ENCODE measurements around the gene ARHGEF10L.

ARHGEF10L gene

GRCh38 chr1:17676387-17677060 lies 137.0 kb downstream of the ARHGEF10L start:
- no peaks in the 10 kb centered on the region for H3K36me3 ChIP-seq (ENCODE audit: control insufficient read depth, insufficient read depth, low read length)
- no peak overlapping the region for H3K4me3 ChIP-seq (ENCODE audit: low read length)
- H3K27me3 ChIP-seq (ENCODE audit: control insufficient read depth, insufficient read depth, low read length), result no peaks in the 10 kb centered on the region
- H3K4me1 ChIP-seq (ENCODE audit: control insufficient read depth, insufficient read depth, low read length), result peaks cover 7% of the 10 kb centered on the region
- no peak overlapping the region for H3K9ac ChIP-seq (ENCODE audit: low read length)
- H3K9me3 ChIP-seq (ENCODE audit: control insufficient read depth, low read length), result no peaks in the 10 kb centered on the region

- Histone ChIP-seq H3K4me3 (ENCODE audit: low read length) (no peak overlapping the region), H3K27me3 (ENCODE audit: control insufficient read depth, insufficient read depth, low read length) (no peaks in the 10 kb centered on the region), H3K9me3 (ENCODE audit: control insufficient read depth, low read length) (no peaks in the 10 kb centered on the region), H3K9ac (ENCODE audit: low read length) (no peak overlapping the region), H3K36me3 (ENCODE audit: control insufficient read depth, insufficient read depth, low read length) (no peaks in the 10 kb centered on the region), H3K4me1 (ENCODE audit: control insufficient read depth, insufficient read depth, low read length) (peaks cover 7% of the 10 kb centered on the region)
These were observed 138.5 kb downstream of the ARHGEF10L start for GRCh38 chr1:17678011-17678410.

- no peaks in the 10 kb centered on the region for H3K9me3 ChIP-seq (ENCODE audit: control insufficient read depth, low read length)
- no peak overlapping the region for H3K4me3 ChIP-seq (ENCODE audit: low read length)
- H3K36me3 ChIP-seq (ENCODE audit: control insufficient read depth, insufficient read depth, low read length), result no peaks in the 10 kb centered on the region
- no peak overlapping the region for H3K9ac ChIP-seq (ENCODE audit: low read length)
- peaks cover 7% of the 10 kb centered on the region for H3K4me1 ChIP-seq (ENCODE audit: control insufficient read depth, insufficient read depth, low read length)
- no peaks in the 10 kb centered on the region for H3K27me3 ChIP-seq (ENCODE audit: control insufficient read depth, insufficient read depth, low read length)
These were observed 140.4 kb downstream of the ARHGEF10L start for GRCh38 chr1:17679856-17680255.

GRCh38 chr1:17680308-17680707 lies 140.8 kb downstream of the ARHGEF10L start:
- Histone ChIP-seq H3K27me3 (ENCODE audit: control insufficient read depth, insufficient read depth, low read length) (no peaks in the 10 kb centered on the region), H3K4me1 (ENCODE audit: control insufficient read depth, insufficient read depth, low read length) (peaks cover 7% of the 10 kb centered on the region), H3K9me3 (ENCODE audit: control insufficient read depth, low read length) (no peaks in the 10 kb centered on the region), H3K9ac (ENCODE audit: low read length) (no peak overlapping the region), H3K36me3 (ENCODE audit: control insufficient read depth, insufficient read depth, low read length) (no peaks in the 10 kb centered on the region), H3K4me3 (ENCODE audit: low read length) (no peak overlapping the region)

GRCh38 chr1:17682400-17682799 lies 142.9 kb downstream of the ARHGEF10L start:
- Histone ChIP-seq H3K9ac (ENCODE audit: low read length) (no peak overlapping the region), H3K27me3 (ENCODE audit: control insufficient read depth, insufficient read depth, low read length) (no peaks in the 10 kb centered on the region), H3K9me3 (ENCODE audit: control insufficient read depth, low read length) (no peaks in the 10 kb centered on the region), H3K4me1 (ENCODE audit: control insufficient read depth, insufficient read depth, low read length) (peaks cover 7% of the 10 kb centered on the region), H3K36me3 (ENCODE audit: control insufficient read depth, insufficient read depth, low read length) (no peaks in the 10 kb centered on the region), H3K4me3 (ENCODE audit: low read length) (no peak overlapping the region)

- H3K4me3 ChIP-seq (ENCODE audit: low read length), result no peak overlapping the region
- H3K9ac ChIP-seq (ENCODE audit: low read length), result no peak overlapping the region
- peaks cover 4% of the 10 kb centered on the region for H3K36me3 ChIP-seq (ENCODE audit: control insufficient read depth, insufficient read depth, low read length)
- H3K27me3 ChIP-seq (ENCODE audit: control insufficient read depth, insufficient read depth, low read length), result no peaks in the 10 kb centered on the region
- peaks cover 7% of the 10 kb centered on the region for H3K4me1 ChIP-seq (ENCODE audit: control insufficient read depth, insufficient read depth, low read length)
- H3K9me3 ChIP-seq (ENCODE audit: control insufficient read depth, low read length), result no peaks in the 10 kb centered on the region
These were observed 144.1 kb downstream of the ARHGEF10L start for GRCh38 chr1:17683598-17683997.

- Histone ChIP-seq H3K27me3 (ENCODE audit: control insufficient read depth, insufficient read depth, low read length) (no peaks in the 10 kb centered on the region), H3K9me3 (ENCODE audit: control insufficient read depth, low read length) (no peaks in the 10 kb centered on the region), H3K4me3 (ENCODE audit: low read length) (no peak overlapping the region), H3K36me3 (ENCODE audit: control insufficient read depth, insufficient read depth, low read length) (peaks cover 5% of the 10 kb centered on the region), H3K4me1 (ENCODE audit: control insufficient read depth, insufficient read depth, low read length) (no peaks in the 10 kb centered on the region), H3K9ac (ENCODE audit: low read length) (no peak overlapping the region)
These were observed 145.3 kb downstream of the ARHGEF10L start for GRCh38 chr1:17684810-17685209.

GRCh38 chr1:17686258-17686657 lies 146.8 kb downstream of the ARHGEF10L start:
- Histone ChIP-seq H3K4me3 (ENCODE audit: low read length) (no peak overlapping the region), H3K9ac (ENCODE audit: low read length) (no peak overlapping the region), H3K36me3 (ENCODE audit: control insufficient read depth, insufficient read depth, low read length) (peaks cover 5% of the 10 kb centered on the region)

GRCh38 chr1:17687145-17687544 lies 147.6 kb downstream of the ARHGEF10L start:
- no peaks in the 10 kb centered on the region for H3K9me3 ChIP-seq (ENCODE audit: control insufficient read depth, low read length)
- no peaks in the 10 kb centered on the region for H3K27me3 ChIP-seq (ENCODE audit: control insufficient read depth, insufficient read depth, low read length)
- H3K4me3 ChIP-seq (ENCODE audit: low read length), result no peak overlapping the region
- H3K9ac ChIP-seq (ENCODE audit: low read length), result no peak overlapping the region
- no peaks in the 10 kb centered on the region for H3K4me1 ChIP-seq (ENCODE audit: control insufficient read depth, insufficient read depth, low read length)
- peaks cover 5% of the 10 kb centered on the region for H3K36me3 ChIP-seq (ENCODE audit: control insufficient read depth, insufficient read depth, low read length)

More at GRCh38 chr1:17686258-17686657, 146.8 kb downstream of the ARHGEF10L start:
- Histone ChIP-seq H3K9me3 (ENCODE audit: control insufficient read depth, low read length) (no peaks in the 10 kb centered on the region), H3K4me1 (ENCODE audit: control insufficient read depth, insufficient read depth, low read length) (no peaks in the 10 kb centered on the region), H3K27me3 (ENCODE audit: control insufficient read depth, insufficient read depth, low read length) (no peaks in the 10 kb centered on the region)

GRCh38 chr1:17688217-17688810 lies 148.8 kb downstream of the ARHGEF10L start:
- peaks cover 5% of the 10 kb centered on the region for H3K36me3 ChIP-seq (ENCODE audit: control insufficient read depth, insufficient read depth, low read length)
- no peaks in the 10 kb centered on the region for H3K9me3 ChIP-seq (ENCODE audit: control insufficient read depth, low read length)
- no peaks in the 10 kb centered on the region for H3K4me1 ChIP-seq (ENCODE audit: control insufficient read depth, insufficient read depth, low read length)
- no peaks in the 10 kb centered on the region for H3K27me3 ChIP-seq (ENCODE audit: control insufficient read depth, insufficient read depth, low read length)
- no peak overlapping the region for H3K9ac ChIP-seq (ENCODE audit: low read length)
- no peak overlapping the region for H3K4me3 ChIP-seq (ENCODE audit: low read length)

GRCh38 chr1:17689011-17689410 lies 149.5 kb downstream of the ARHGEF10L start:
- peaks cover 5% of the 10 kb centered on the region for H3K36me3 ChIP-seq (ENCODE audit: control insufficient read depth, insufficient read depth, low read length)
- H3K4me1 ChIP-seq (ENCODE audit: control insufficient read depth, insufficient read depth, low read length), result no peaks in the 10 kb centered on the region

GRCh38 chr1:17690906-17691634 lies 151.6 kb downstream of the ARHGEF10L start:
- no peak overlapping the region for H3K4me3 ChIP-seq (ENCODE audit: low read length)
- H3K36me3 ChIP-seq (ENCODE audit: control insufficient read depth, insufficient read depth, low read length), result peaks cover 5% of the 10 kb centered on the region
- H3K9ac ChIP-seq (ENCODE audit: low read length), result no peak overlapping the region
- H3K27me3 ChIP-seq (ENCODE audit: control insufficient read depth, insufficient read depth, low read length), result no peaks in the 10 kb centered on the region
- no peaks in the 10 kb centered on the region for H3K4me1 ChIP-seq (ENCODE audit: control insufficient read depth, insufficient read depth, low read length)
- H3K9me3 ChIP-seq (ENCODE audit: control insufficient read depth, low read length), result no peaks in the 10 kb centered on the region

More at GRCh38 chr1:17689011-17689410, 149.5 kb downstream of the ARHGEF10L start:
- H3K9me3 ChIP-seq (ENCODE audit: control insufficient read depth, low read length), result no peaks in the 10 kb centered on the region
- no peak overlapping the region for H3K9ac ChIP-seq (ENCODE audit: low read length)
- H3K4me3 ChIP-seq (ENCODE audit: low read length), result no peak overlapping the region
- H3K27me3 ChIP-seq (ENCODE audit: control insufficient read depth, insufficient read depth, low read length), result no peaks in the 10 kb centered on the region
